DOHH2 (cell line): ENCODE measurements around the gene CDH10.

Experiments
- CTCF ChIP-seq: fragments of 200-600 bp; sonication (generic); IDR thresholded peaks from one replicate; pipeline ENCODE4 v1.5.1; 2014; ENCODE audit warnings: antibody characterized with exemption, mild to moderate bottlenecking, low read depth, low read length; ENCODE audit not compliant: poor library complexity, severe bottlenecking
- EZH2phosphoT487 ChIP-seq: fragments of 200-600 bp; sonication (generic); IDR thresholded peaks from 2 replicates; pipeline ENCODE4 v1.6.1; 2017; ENCODE audit warnings: borderline replicate concordance, mild to moderate bottlenecking, antibody characterized with exemption, low read length, moderate library complexity, mixed read lengths

GRCh38 chr5:24591426-24591825 lies 53.4 kb downstream of the CDH10 start:
- TF ChIP-seq CTCF, result no peak
- TF ChIP-seq EZH2phosphoT487, result no peak
